ENCODE measurements around the gene PIK3IP1. TPM values are rescaled to one million over a fixed set of nuclear protein-coding genes. Genes with fewer than 3 reads are reported as not detected.

PIK3IP1 gene
- total and polyA plus RNA-seq, 9 of the 15 experiments (the other 6 are each of a cell fraction or from before 2014, with no cell fraction given), result 0.11 to 1.3 (median 0.77) TPM

DNA sequence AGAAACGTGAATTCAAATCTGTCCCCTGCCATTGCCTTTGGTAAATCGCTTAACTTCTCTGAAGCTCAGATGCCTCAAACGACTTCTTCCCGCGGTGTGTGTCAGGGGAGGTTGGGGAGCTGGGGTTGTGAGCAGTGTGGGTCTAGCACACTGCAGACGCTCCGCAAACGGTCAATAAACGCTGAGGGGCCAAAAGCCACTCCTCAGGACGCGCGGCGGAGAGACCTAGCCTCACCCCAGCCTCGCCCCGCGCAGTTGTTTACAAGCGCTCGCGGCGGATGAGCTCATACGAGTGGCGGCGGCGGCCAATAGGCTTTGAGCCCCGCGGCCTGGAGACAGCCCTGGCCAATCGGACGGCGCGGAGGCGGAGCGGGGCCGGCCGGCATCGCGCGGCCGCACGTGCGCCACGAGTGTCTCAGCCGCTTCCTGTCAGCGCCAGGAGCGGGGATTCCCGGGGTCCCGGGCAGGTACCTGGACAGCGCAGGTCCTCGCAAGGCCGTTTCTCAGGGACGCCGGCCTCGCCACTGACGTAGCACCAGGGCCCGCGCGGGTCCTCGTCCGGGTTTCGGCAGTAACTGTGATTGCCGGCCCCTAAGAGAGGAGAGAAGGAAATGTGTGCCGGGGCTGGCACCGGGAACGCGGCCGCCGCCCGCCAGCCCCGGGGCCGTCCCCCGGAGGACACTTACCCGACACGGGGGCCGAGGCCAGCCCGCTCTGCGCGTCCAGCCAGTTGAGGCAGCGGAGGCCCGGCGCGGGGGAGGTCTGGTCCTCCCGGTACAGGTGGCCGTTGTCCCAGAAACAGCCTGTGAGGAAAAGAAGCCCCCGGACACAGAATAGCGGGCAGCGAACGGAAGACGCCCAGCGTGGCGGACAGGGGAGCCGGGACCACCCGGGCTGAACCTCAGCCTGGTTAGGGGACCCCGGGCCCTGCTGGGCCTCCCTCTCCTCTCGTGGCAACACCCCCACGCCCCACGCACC lies 1.5 kb downstream of the PIK3IP1 start (continued):
- TF ChIP-seq, protein P1, sequence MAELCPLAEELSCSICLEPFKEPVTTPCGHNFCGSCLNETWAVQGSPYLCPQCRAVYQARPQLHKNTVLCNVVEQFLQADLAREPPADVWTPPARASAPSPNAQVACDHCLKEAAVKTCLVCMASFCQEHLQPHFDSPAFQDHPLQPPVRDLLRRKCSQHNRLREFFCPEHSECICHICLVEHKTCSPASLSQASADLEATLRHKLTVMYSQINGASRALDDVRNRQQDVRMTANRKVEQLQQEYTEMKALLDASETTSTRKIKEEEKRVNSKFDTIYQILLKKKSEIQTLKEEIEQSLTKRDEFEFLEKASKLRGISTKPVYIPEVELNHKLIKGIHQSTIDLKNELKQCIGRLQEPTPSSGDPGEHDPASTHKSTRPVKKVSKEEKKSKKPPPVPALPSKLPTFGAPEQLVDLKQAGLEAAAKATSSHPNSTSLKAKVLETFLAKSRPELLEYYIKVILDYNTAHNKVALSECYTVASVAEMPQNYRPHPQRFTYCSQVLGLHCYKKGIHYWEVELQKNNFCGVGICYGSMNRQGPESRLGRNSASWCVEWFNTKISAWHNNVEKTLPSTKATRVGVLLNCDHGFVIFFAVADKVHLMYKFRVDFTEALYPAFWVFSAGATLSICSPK (IDR thresholded peaks at IDR 0.05; ENCODE audit: borderline replicate concordance), result no peak
- TF ChIP-seq, protein P2, sequence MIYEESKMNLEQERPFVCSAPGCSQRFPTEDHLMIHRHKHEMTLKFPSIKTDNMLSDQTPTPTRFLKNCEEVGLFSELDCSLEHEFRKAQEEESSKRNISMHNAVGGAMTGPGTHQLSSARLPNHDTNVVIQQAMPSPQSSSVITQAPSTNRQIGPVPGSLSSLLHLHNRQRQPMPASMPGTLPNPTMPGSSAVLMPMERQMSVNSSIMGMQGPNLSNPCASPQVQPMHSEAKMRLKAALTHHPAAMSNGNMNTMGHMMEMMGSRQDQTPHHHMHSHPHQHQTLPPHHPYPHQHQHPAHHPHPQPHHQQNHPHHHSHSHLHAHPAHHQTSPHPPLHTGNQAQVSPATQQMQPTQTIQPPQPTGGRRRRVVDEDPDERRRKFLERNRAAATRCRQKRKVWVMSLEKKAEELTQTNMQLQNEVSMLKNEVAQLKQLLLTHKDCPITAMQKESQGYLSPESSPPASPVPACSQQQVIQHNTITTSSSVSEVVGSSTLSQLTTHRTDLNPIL (CRISPR knock-in tag; IDR thresholded peaks at IDR 0.05), result no peak
- TF ChIP-seq SRSF9 (IDR thresholded peaks at IDR 0.05; ENCODE audit: borderline replicate concordance, low read depth, low read length), result no peak
- no peak for TF ChIP-seq KAT7 (CRISPR knock-in tag; IDR thresholded peaks at IDR 0.05; ENCODE audit: borderline replicate concordance)
- no peak for TF ChIP-seq CAMTA2 (CRISPR knock-in tag; conservative IDR thresholded peaks at IDR 0.05)
- TF ChIP-seq, protein P3, sequence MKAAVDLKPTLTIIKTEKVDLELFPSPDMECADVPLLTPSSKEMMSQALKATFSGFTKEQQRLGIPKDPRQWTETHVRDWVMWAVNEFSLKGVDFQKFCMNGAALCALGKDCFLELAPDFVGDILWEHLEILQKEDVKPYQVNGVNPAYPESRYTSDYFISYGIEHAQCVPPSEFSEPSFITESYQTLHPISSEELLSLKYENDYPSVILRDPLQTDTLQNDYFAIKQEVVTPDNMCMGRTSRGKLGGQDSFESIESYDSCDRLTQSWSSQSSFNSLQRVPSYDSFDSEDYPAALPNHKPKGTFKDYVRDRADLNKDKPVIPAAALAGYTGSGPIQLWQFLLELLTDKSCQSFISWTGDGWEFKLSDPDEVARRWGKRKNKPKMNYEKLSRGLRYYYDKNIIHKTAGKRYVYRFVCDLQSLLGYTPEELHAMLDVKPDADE (conservative IDR thresholded peaks at IDR 0.05; ENCODE audit: control insufficient read depth, low read depth, low read length), result peak; percentile 47; the same call in 1 of the 2 replicates
- peak; percentile 89 for TF ChIP-seq SAP30 (IDR thresholded peaks at IDR 0.05; ENCODE audit: borderline replicate concordance, insufficient read depth, low read depth, low read length, poor library complexity, severe bottlenecking)
- TF ChIP-seq, protein P4, sequence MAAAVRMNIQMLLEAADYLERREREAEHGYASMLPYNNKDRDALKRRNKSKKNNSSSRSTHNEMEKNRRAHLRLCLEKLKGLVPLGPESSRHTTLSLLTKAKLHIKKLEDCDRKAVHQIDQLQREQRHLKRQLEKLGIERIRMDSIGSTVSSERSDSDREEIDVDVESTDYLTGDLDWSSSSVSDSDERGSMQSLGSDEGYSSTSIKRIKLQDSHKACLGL (CRISPR knock-in tag; IDR thresholded peaks at IDR 0.05; ENCODE audit: borderline replicate concordance, poor library complexity, severe bottlenecking), result peak; percentile 27
- peak; percentile 44 for TF ChIP-seq CHD2 (IDR thresholded peaks at IDR 0.05; ENCODE audit: low read depth, low read length)
- TF ChIP-seq ZBTB17 (CRISPR knock-in tag; IDR thresholded peaks at IDR 0.05), result no peak
- TF ChIP-seq, protein P5, sequence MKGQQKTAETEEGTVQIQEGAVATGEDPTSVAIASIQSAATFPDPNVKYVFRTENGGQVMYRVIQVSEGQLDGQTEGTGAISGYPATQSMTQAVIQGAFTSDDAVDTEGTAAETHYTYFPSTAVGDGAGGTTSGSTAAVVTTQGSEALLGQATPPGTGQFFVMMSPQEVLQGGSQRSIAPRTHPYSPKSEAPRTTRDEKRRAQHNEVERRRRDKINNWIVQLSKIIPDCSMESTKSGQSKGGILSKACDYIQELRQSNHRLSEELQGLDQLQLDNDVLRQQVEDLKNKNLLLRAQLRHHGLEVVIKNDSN (CRISPR knock-in tag; IDR thresholded peaks at IDR 0.05), result peak; percentile 74
- TF ChIP-seq FOSL1 (tag; conservative IDR thresholded peaks at IDR 0.05), result 0 out of 2 replicates have a peak, but pooled peaks have one; percentile 16
- no peak for TF ChIP-seq BACH1 (tag; IDR thresholded peaks at IDR 0.05)
- TF ChIP-seq CCNT2 (IDR thresholded peaks at IDR 0.05; ENCODE audit: borderline replicate concordance, extremely low read depth, insufficient read length, low read depth, low read length), result peak; percentile 91
- TF ChIP-seq RBM14 (IDR thresholded peaks at IDR 0.05; ENCODE audit: borderline replicate concordance, insufficient read depth, low read depth, low read length), result no peak
- TF ChIP-seq, protein P6, sequence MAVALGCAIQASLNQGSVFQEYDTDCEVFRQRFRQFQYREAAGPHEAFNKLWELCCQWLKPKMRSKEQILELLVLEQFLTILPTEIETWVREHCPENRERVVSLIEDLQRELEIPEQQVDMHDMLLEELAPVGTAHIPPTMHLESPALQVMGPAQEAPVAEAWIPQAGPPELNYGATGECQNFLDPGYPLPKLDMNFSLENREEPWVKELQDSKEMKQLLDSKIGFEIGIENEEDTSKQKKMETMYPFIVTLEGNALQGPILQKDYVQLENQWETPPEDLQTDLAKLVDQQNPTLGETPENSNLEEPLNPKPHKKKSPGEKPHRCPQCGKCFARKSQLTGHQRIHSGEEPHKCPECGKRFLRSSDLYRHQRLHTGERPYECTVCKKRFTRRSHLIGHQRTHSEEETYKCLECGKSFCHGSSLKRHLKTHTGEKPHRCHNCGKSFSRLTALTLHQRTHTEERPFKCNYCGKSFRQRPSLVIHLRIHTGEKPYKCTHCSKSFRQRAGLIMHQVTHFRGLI (CRISPR knock-in tag; IDR thresholded peaks at IDR 0.05), result no peak
